ENCODE data around the gene UMPS.
"Not testable (repeated sequence)": the region's sequence is repeated elsewhere in the genome, so short reads cannot be mapped to it uniquely, and the experiment has no call there.

The UMPS gene

DNA sequence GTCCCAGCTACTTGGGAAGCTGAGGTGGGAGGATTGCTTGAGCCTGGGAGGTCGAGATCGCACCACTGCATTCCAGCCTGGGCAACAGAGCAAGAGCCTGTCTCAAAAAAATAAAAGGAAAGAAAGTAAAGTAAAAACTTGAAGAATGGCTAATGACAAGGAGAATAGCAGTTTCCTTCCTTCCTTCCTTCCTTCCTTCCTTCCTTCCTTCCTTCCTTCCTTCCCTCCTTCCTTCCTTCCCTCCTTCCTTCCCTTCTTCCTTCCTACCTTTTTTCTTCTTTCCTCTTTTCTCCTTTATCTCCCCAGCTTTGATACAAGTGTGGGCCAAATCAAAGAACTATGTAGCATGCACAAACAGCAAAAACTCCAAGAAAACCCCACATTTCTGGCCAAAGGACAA lies 23.0 kb upstream of the UMPS start:
- not testable (repeated sequence) for H3K36me3 ChIP-seq (ENCODE audit: control insufficient read depth in 2 of 2, insufficient read depth in 2 of 2, low read length in 2 of 2); H3K9me3 ChIP-seq (ENCODE audit: control insufficient read depth in 2 of 2, low read length in 2 of 2); H3K27ac ChIP-seq (ENCODE audit: low read depth in 2 of 2, low read length in 2 of 2); H3K4me3 ChIP-seq (ENCODE audit: low read length in 2 of 2); H3K27me3 ChIP-seq (ENCODE audit: control insufficient read depth in 2 of 2, insufficient read depth in 2 of 2, low read length in 2 of 2); H3K9ac ChIP-seq (ENCODE audit: low read depth in 1 of 2, low read length in 2 of 2); H3K4me1 ChIP-seq (ENCODE audit: control insufficient read depth in 2 of 2, insufficient read depth in 2 of 2, low read length in 2 of 2)

DNA sequence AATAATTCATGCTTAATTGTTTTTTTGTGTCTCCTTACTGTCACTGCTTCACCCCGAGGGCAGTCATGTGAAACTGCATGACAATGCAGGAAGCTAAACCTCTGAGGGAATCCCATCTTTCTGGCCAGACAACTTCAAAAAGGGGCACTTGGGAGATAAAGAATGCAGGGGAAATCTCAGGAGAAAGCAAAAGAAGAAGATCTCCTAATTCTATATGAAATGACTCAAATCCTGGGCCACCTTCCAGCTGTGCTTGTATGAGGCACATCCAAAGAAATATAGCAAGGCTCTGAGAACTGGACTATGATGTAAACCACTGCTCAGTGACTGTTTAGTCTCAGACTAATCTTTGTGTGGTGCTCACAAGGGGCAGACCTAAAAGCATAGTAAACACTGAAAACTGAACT lies 22.6 kb upstream of the UMPS start:
- H3K36me3 ChIP-seq (ENCODE audit: control insufficient read depth in 2 of 2, insufficient read depth in 2 of 2, low read length in 2 of 2): no peaks in the 10 kb centered on the region
- no peaks in the 10 kb centered on the region for H3K27me3 ChIP-seq (ENCODE audit: control insufficient read depth in 2 of 2, insufficient read depth in 2 of 2, low read length in 2 of 2)
- H3K9me3 ChIP-seq (ENCODE audit: control insufficient read depth in 2 of 2, low read length in 2 of 2): no peaks in the 10 kb centered on the region
- no peaks in the 10 kb centered on the region for H3K4me1 ChIP-seq (ENCODE audit: control insufficient read depth in 2 of 2, insufficient read depth in 2 of 2, low read length in 2 of 2)
- H3K9ac ChIP-seq (ENCODE audit: low read depth in 1 of 2, low read length in 2 of 2): no peak overlapping the region
- H3K4me3 ChIP-seq (ENCODE audit: low read length in 2 of 2): no peak overlapping the region
- H3K27ac ChIP-seq (ENCODE audit: low read depth in 2 of 2, low read length in 2 of 2): no peak overlapping the region

DNA sequence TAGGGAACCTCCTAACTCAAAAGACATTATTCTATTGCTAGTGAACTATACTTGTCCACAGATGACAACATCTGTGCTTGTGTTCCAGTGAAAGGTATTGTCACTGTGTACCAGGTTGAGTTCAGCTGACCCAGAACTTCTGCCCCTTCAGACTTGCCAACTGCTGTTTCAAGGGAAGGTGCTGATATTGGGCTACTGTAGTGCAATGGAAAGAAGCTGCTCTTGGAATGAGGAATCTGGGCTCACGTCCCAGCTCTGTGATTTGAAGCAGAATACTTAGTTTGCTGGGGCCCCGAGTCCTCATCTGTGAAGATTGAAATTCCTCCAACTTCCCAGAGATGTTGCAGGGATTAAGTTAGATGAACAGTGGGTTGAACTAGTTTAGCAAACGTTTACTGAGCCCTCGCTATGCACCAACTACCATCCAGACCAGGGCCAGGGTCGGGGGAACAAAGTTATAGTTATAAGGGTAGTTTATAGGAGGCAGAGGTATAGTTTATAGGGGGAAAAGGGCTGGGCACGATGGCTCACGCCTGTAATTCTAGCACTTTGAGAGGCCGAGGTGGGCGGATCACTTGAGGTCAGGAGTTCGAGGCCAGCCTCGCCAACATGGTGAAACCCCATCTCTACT lies 15.9 kb upstream of the UMPS start:
- no peak overlapping the region for H3K4me3 ChIP-seq (ENCODE audit: low read length in 2 of 2)
- peaks cover 2 to 3% of the 10 kb centered on the region in 2 donors for H3K36me3 ChIP-seq (ENCODE audit: control insufficient read depth in 2 of 2, insufficient read depth in 2 of 2, low read length in 2 of 2)
- H3K9ac ChIP-seq (ENCODE audit: low read depth in 1 of 2, low read length in 2 of 2): no peak overlapping the region
- H3K27me3 ChIP-seq (ENCODE audit: control insufficient read depth in 2 of 2, insufficient read depth in 2 of 2, low read length in 2 of 2): no peaks in the 10 kb centered on the region
- no peaks in the 10 kb centered on the region for H3K9me3 ChIP-seq (ENCODE audit: control insufficient read depth in 2 of 2, low read length in 2 of 2)
- H3K4me1 ChIP-seq (ENCODE audit: control insufficient read depth in 2 of 2, insufficient read depth in 2 of 2, low read length in 2 of 2): no peaks in the 10 kb centered on the region
- H3K27ac ChIP-seq (ENCODE audit: low read depth in 2 of 2, low read length in 2 of 2): no peak overlapping the region

DNA sequence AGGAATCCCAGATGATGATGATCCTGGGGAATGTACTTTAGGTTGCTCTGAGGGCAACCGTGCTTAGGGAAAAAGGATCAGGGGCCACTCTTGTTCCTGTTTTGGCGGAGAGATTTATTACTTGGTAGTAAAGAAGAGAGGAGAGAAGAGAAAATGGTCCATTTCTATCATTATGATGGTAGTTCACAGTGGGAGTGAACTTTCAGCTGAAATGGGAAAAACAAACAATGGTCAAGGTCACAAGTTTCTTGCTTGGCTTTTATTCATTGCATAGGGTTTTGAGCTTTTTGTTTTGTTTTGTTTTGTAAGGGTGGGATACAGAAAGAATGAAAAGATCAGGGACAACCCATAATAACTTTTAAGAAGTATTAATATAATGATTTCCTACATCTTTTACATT lies 7.7 kb upstream of the UMPS start:
- H3K36me3 ChIP-seq (ENCODE audit: control insufficient read depth in 2 of 2, insufficient read depth in 2 of 2, low read length in 2 of 2): peaks cover 2 to 3% of the 10 kb centered on the region in 2 donors
- H3K9ac ChIP-seq (ENCODE audit: low read depth in 1 of 2, low read length in 2 of 2): no peak overlapping the region
- peaks cover 0 to 2% of the 10 kb centered on the region in 2 donors for H3K27me3 ChIP-seq (ENCODE audit: control insufficient read depth in 2 of 2, insufficient read depth in 2 of 2, low read length in 2 of 2)
- H3K4me3 ChIP-seq (ENCODE audit: low read length in 2 of 2): no peak overlapping the region
- H3K4me1 ChIP-seq (ENCODE audit: control insufficient read depth in 2 of 2, insufficient read depth in 2 of 2, low read length in 2 of 2): no peaks in the 10 kb centered on the region
- no peaks in the 10 kb centered on the region for H3K9me3 ChIP-seq (ENCODE audit: control insufficient read depth in 2 of 2, low read length in 2 of 2)
- no peak overlapping the region for H3K27ac ChIP-seq (ENCODE audit: low read depth in 2 of 2, low read length in 2 of 2)

DNA sequence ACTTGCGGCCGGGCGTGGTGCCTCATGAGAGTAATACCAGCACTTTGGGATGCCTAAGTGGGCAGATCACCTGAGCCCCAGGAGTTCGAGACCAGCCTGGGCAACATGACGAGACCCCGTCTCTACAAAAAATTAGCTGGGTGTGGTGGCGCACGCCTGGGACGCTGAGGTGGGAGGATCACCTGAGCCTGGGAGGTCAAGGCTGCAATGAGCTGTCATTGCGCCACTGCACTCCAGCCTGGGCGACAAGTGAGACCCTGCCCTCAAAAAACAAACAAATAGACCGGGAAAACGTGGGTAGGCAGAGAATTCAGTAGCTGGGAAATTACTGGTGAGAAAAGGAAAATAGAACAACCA lies 667 bp downstream of the UMPS start:
- peaks cover 0 to 12% of the 10 kb centered on the region in 2 donors for H3K36me3 ChIP-seq (ENCODE audit: control insufficient read depth in 2 of 2, insufficient read depth in 2 of 2, low read length in 2 of 2)
- peaks cover 10 to 12% of the 10 kb centered on the region in 2 donors for H3K4me1 ChIP-seq (ENCODE audit: control insufficient read depth in 2 of 2, insufficient read depth in 2 of 2, low read length in 2 of 2)
- peak overlapping the region; percentile 92 to 96 for H3K9ac ChIP-seq (ENCODE audit: low read depth in 1 of 2, low read length in 2 of 2)
- no peaks in the 10 kb centered on the region for H3K9me3 ChIP-seq (ENCODE audit: control insufficient read depth in 2 of 2, low read length in 2 of 2)
- H3K27me3 ChIP-seq (ENCODE audit: control insufficient read depth in 2 of 2, insufficient read depth in 2 of 2, low read length in 2 of 2): peaks cover 0 to 3% of the 10 kb centered on the region in 2 donors
- H3K4me3 ChIP-seq (ENCODE audit: low read length in 2 of 2): peak overlapping the region; percentile 96 to 100
- H3K27ac ChIP-seq (ENCODE audit: low read depth in 2 of 2, low read length in 2 of 2): peak overlapping the region in 1 of 2 donors; percentile 10

DNA sequence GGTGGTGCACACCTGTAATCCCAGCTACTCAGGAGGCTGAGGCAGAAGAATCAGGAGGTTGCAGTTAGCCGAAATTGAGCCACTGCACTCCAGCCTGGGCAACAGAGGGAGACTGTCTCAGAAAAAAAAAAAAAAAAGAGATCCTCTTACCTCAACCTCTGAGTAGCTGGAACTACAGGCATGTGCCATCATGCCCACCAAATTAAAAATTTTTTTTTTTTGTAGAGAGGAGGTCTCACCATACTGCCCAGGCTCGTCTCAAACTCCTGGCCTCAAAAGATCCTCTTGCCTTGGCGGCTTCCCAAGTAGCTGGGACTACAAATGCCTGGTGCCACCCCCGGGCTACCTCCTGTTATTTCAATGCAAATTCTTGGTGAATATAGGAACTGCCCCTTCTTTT lies 1.5 kb downstream of the UMPS start:
- Histone ChIP-seq H3K36me3 (ENCODE audit: control insufficient read depth in 2 of 2, insufficient read depth in 2 of 2, low read length in 2 of 2) (peaks cover 0 to 16% of the 10 kb centered on the region in 2 donors), H3K4me3 (ENCODE audit: low read length in 2 of 2) (no peak overlapping the region), H3K9me3 (ENCODE audit: control insufficient read depth in 2 of 2, low read length in 2 of 2) (no peaks in the 10 kb centered on the region), H3K27ac (ENCODE audit: low read depth in 2 of 2, low read length in 2 of 2) (no peak overlapping the region), H3K4me1 (ENCODE audit: control insufficient read depth in 2 of 2, insufficient read depth in 2 of 2, low read length in 2 of 2) (peaks cover 10 to 12% of the 10 kb centered on the region in 2 donors), H3K27me3 (ENCODE audit: control insufficient read depth in 2 of 2, insufficient read depth in 2 of 2, low read length in 2 of 2) (peaks cover 0 to 3% of the 10 kb centered on the region in 2 donors), H3K9ac (ENCODE audit: low read depth in 1 of 2, low read length in 2 of 2) (no peak overlapping the region)

DNA sequence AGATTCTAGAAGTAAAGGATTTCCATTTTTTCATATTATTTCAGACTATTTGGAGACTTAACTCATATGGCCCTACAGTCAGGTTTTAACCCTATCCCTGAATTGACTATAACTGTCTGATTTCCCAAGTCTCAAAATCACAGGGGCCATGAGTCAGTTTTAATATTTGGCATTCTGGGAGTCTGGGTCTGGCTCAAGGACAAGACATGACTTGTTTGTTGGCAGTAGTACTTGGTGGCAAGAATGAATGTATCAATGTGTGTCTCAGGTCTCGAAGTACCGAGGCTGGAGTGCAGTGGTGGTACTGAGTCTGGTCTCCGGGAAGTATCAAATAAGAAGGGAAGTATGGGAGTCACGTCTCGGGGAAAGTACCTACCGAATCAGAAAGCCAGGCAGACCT lies 10.8 kb downstream of the UMPS start:
- no peaks in the 10 kb centered on the region for H3K4me1 ChIP-seq (ENCODE audit: control insufficient read depth in 2 of 2, insufficient read depth in 2 of 2, low read length in 2 of 2)
- H3K36me3 ChIP-seq (ENCODE audit: control insufficient read depth in 2 of 2, insufficient read depth in 2 of 2, low read length in 2 of 2): peaks cover 51 to 56% of the 10 kb centered on the region in 2 donors
- H3K4me3 ChIP-seq (ENCODE audit: low read length in 2 of 2): no peak overlapping the region
- H3K27me3 ChIP-seq (ENCODE audit: control insufficient read depth in 2 of 2, insufficient read depth in 2 of 2, low read length in 2 of 2): no peaks in the 10 kb centered on the region
- no peaks in the 10 kb centered on the region for H3K9me3 ChIP-seq (ENCODE audit: control insufficient read depth in 2 of 2, low read length in 2 of 2)
- H3K27ac ChIP-seq (ENCODE audit: low read depth in 2 of 2, low read length in 2 of 2): no peak overlapping the region
- no peak overlapping the region for H3K9ac ChIP-seq (ENCODE audit: low read depth in 1 of 2, low read length in 2 of 2)

DNA sequence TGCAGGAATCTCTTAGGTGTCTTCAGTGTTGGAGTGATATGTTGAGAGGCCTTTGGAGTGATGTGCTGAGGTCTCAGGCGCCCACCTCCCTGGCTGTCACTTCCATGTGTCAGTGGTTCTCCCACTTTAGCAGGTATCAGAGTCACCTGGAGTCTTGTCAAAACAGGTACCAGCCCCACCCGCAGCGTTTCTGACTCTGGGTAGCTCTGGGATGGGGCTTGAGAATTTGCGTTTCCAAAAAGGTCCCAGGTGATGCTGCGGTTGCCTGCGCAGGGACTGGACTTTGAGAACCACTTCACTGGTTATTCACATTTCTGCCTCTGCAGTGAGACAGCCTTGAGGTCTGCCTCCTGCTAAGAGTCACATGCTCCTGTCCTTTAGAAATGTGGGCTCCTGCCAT lies 15.5 kb downstream of the UMPS start:
- no peaks in the 10 kb centered on the region for H3K27me3 ChIP-seq (ENCODE audit: control insufficient read depth in 2 of 2, insufficient read depth in 2 of 2, low read length in 2 of 2)
- H3K4me3 ChIP-seq (ENCODE audit: low read length in 2 of 2): no peak overlapping the region
- H3K9ac ChIP-seq (ENCODE audit: low read depth in 1 of 2, low read length in 2 of 2): no peak overlapping the region
- H3K9me3 ChIP-seq (ENCODE audit: control insufficient read depth in 2 of 2, low read length in 2 of 2): no peaks in the 10 kb centered on the region
- no peak overlapping the region for H3K27ac ChIP-seq (ENCODE audit: low read depth in 2 of 2, low read length in 2 of 2)
- peaks cover 27 to 34% of the 10 kb centered on the region in 2 donors for H3K36me3 ChIP-seq (ENCODE audit: control insufficient read depth in 2 of 2, insufficient read depth in 2 of 2, low read length in 2 of 2)
- H3K4me1 ChIP-seq (ENCODE audit: control insufficient read depth in 2 of 2, insufficient read depth in 2 of 2, low read length in 2 of 2): no peaks in the 10 kb centered on the region

DNA sequence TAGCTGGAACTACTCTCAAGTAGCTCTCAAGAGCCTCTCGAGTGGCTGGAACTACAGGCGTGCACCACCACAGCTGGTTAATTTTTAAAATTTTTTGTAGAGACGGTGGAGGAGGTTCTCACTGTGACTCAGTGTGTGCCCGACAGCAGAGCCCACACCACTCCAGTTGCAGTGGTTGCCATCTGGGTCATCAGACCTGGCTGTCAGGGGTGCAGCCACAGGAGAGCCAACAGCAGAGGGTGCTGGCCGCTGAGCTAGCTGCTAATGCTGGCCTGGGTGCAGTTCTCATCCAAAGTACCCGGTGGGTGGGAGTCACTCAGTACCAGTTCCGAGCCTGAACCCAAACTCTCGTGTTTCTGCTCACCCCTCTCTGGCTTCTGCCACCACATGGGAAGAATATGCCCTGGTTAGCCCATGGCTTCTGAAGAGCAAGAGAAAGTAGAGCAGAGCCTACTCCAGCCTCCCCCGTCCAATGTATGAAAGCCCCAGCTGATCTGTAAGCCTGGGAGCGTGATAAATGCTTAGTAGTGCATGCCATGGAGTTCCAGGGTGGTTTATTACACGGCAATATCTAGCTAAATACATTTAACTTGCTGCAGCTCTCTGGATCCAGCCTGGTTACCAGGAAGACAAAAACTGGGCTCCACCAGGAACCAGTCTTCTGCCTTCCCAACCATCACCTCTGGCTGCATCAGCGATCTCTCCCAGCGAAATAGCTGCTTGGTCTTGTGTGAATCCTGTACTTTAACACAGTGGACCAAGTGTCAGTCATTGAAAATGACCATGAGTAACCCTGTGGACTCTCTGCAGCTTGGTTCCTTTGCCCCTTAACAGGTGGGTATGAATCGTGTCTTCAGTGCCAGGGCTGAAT lies 17.1 kb downstream of the UMPS start:
- Histone ChIP-seq H3K4me1 (ENCODE audit: control insufficient read depth in 2 of 2, insufficient read depth in 2 of 2, low read length in 2 of 2) (no peaks in the 10 kb centered on the region), H3K9me3 (ENCODE audit: control insufficient read depth in 2 of 2, low read length in 2 of 2) (no peaks in the 10 kb centered on the region), H3K4me3 (ENCODE audit: low read length in 2 of 2) (no peak overlapping the region), H3K36me3 (ENCODE audit: control insufficient read depth in 2 of 2, insufficient read depth in 2 of 2, low read length in 2 of 2) (peaks cover 18 to 24% of the 10 kb centered on the region in 2 donors), H3K27me3 (ENCODE audit: control insufficient read depth in 2 of 2, insufficient read depth in 2 of 2, low read length in 2 of 2) (no peaks in the 10 kb centered on the region), H3K9ac (ENCODE audit: low read depth in 1 of 2, low read length in 2 of 2) (no peak overlapping the region), H3K27ac (ENCODE audit: low read depth in 2 of 2, low read length in 2 of 2) (no peak overlapping the region)

DNA sequence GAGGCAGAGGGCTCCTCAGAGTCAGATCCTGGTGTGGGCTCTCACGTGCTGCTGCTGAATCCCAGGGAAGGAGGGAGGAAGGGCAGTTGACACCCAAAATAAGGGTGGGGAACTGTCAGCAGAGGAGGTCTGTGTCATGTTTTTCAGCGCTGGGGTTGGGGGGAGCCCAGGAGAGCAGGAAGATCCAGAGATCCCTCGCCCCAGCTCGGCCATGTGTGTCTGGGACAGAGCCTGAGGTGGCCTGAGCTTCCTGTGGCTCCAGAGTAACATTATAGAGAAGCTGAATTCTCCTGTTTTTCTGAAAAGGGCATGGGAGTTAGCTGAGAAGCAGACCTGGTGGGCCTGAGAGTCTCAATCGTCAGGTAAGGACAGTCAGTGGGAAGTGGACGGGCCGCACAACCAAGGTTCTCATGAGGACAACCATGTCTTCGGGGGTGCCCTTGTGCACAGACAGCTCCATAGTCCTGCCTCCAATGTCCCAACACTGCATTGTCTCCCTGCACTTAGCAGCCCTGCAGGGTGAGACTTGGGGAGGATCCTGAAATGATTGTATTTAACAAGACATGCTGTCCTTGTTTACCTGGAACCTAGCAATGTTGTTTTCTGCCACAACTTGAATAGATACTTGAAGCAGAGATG lies 18.4 kb downstream of the UMPS start:
- Histone ChIP-seq H3K27me3 (ENCODE audit: control insufficient read depth in 2 of 2, insufficient read depth in 2 of 2, low read length in 2 of 2) (no peaks in the 10 kb centered on the region), H3K4me1 (ENCODE audit: control insufficient read depth in 2 of 2, insufficient read depth in 2 of 2, low read length in 2 of 2) (no peaks in the 10 kb centered on the region), H3K36me3 (ENCODE audit: control insufficient read depth in 2 of 2, insufficient read depth in 2 of 2, low read length in 2 of 2) (peaks cover 14 to 19% of the 10 kb centered on the region in 2 donors), H3K27ac (ENCODE audit: low read depth in 2 of 2, low read length in 2 of 2) (no peak overlapping the region), H3K4me3 (ENCODE audit: low read length in 2 of 2) (no peak overlapping the region), H3K9me3 (ENCODE audit: control insufficient read depth in 2 of 2, low read length in 2 of 2) (no peaks in the 10 kb centered on the region), H3K9ac (ENCODE audit: low read depth in 1 of 2, low read length in 2 of 2) (no peak overlapping the region)

All from mucosa of rectum (tissue), 2 donors.